Spinal cord (tissue), 4 donors: ENCODE measurements around the gene GRB2. TPM values are rescaled to one million over a fixed set of nuclear protein-coding genes. Genes with fewer than 3 reads are reported as not detected.

Experiments
- polyA plus RNA-seq, 2 donors: library from polyadenylated mRNA; unstranded; fragments of 120-200 nt; gene quantifications; one replicate each; pipeline ENCODE4 v1.2.1, GENCODE V29; 2013; ENCODE audit not compliant: insufficient read length in 2 of 2
- small RNA-seq: library from RNA; depleted of rRNA; stranded (forward); fragments of <200 nt; gene quantifications from one replicate; pipeline ENCODE3, GENCODE V24; 2014; ENCODE audit warnings: low replicate concordance
- total RNA-seq, 2 donors: library from RNA; depleted of rRNA in 1 of 2; stranded (reverse); fragments of 120-200 nt in 1 of 2; fragments of >200 nt in 1 of 2; gene quantifications; one replicate each; pipeline versions ENCODE4 v1.2.3 to v1.2.4, GENCODE V29; 2013 to 2014

The GRB2 gene
- total and polyA plus RNA-seq, 4 donors = 86.6 to 205 (median 130) TPM

Small RNA genes lying within 50 kb of the gene (small RNA-seq; reads per million reads assigned to genes)
- not detected for gene MIR3678
- not detected for gene RF00019
- not detected for gene RNU6-938P

Other genes starting within 250 kb of the GRB2 start
- gene SUMO2, start 222.7 kb downstream of the GRB2 start, total RNA-seq = 100 to 1,000 TPM; 133 to 360 TPM
- gene SUMO2, start 222.7 kb downstream of the GRB2 start, polyA plus RNA-seq = 100 to 1,000 TPM; 557 to 562 TPM
- gene NUP85, start 200.0 kb downstream of the GRB2 start, total RNA-seq = 10 to 100 TPM; 29.8 to 40.3 TPM
- gene NUP85, start 200.0 kb downstream of the GRB2 start, polyA plus RNA-seq = 10 to 100 TPM; 44.9 to 63.0 TPM
- gene GGA3, start 144.1 kb downstream of the GRB2 start, total RNA-seq = 10 to 100 TPM; 12.1 to 19.8 TPM
- gene GGA3, start 144.1 kb downstream of the GRB2 start, polyA plus RNA-seq = 10 to 100 TPM; 53.4 to 57.5 TPM
- 10 to 100 TPM; 47.9 to 71.2 TPM for gene MRPS7, start 143.8 kb downstream of the GRB2 start, total RNA-seq
- 10 to 100 TPM; 70.3 to 73.5 TPM for gene MRPS7, start 143.8 kb downstream of the GRB2 start, polyA plus RNA-seq
- 10 to 100 TPM; 11.0 to 21.8 TPM for gene MIF4GD, start 134.4 kb downstream of the GRB2 start, total RNA-seq
- 10 to 100 TPM; 30.2 to 31.1 TPM for gene MIF4GD, start 134.4 kb downstream of the GRB2 start, polyA plus RNA-seq
- gene SLC25A19, start 116.2 kb downstream of the GRB2 start, total RNA-seq = 1 to 10 TPM; 6.7 to 9.3 TPM
- gene SLC25A19, start 116.2 kb downstream of the GRB2 start, polyA plus RNA-seq = 10 to 100 TPM in 1 of 2 donors, 1 to 10 TPM in 1; 9.0 to 11.7 TPM
- gene TMEM94, start 51.0 kb upstream of the GRB2 start, total RNA-seq = 10 to 100 TPM; 23.2 to 56.8 TPM
- 100 to 1,000 TPM; 108 to 120 TPM for gene TMEM94, start 51.0 kb upstream of the GRB2 start, polyA plus RNA-seq
- 10 to 100 TPM; 12.9 to 14.5 TPM for gene CASKIN2, start 109.9 kb upstream of the GRB2 start, total RNA-seq
- gene CASKIN2, start 109.9 kb upstream of the GRB2 start, polyA plus RNA-seq = 10 to 100 TPM; 37.1 to 38.3 TPM
- gene TSEN54, start 110.8 kb upstream of the GRB2 start, total RNA-seq = 10 to 100 TPM; 10.0 to 28.9 TPM
- gene TSEN54, start 110.8 kb upstream of the GRB2 start, polyA plus RNA-seq = 10 to 100 TPM; 32.9 to 48.2 TPM
- 1 to 10 TPM; 2.0 to 9.9 TPM for gene LLGL2, start 120.0 kb upstream of the GRB2 start, total RNA-seq
- gene LLGL2, start 120.0 kb upstream of the GRB2 start, polyA plus RNA-seq = 1 to 10 TPM; 4.9 to 6.6 TPM
- 10 to 100 TPM; 38.9 to 99.1 TPM for gene MYO15B, start 182.1 kb upstream of the GRB2 start, total RNA-seq
- gene MYO15B, start 182.1 kb upstream of the GRB2 start, polyA plus RNA-seq = 100 to 1,000 TPM in 1 of 2 donors, 10 to 100 TPM in 1; 98.4 to 148 TPM
- 1 to 10 TPM; 3.0 to 5.8 TPM for gene SMIM5, start 227.8 kb upstream of the GRB2 start, total RNA-seq
- 1 to 10 TPM; 2.1 to 2.7 TPM for gene SMIM5, start 227.8 kb upstream of the GRB2 start, polyA plus RNA-seq